ENCODE measurements around the gene PRR5L. TPM values are rescaled to one million over a fixed set of nuclear protein-coding genes. Genes with fewer than 3 reads are reported as not detected.

Gene PRR5L
- total and polyA plus RNA-seq, 9 of the 15 experiments (the other 6 are each of a cell fraction or from before 2014, with no cell fraction given), result 0.11 to 0.60 (median 0.36) TPM; not detected in 2

GRCh38 chr11:36265793-36266628 is 30.1 kb upstream of the PRR5L start (continued):
- TF ChIP-seq MAZ (CRISPR knock-in tag; conservative IDR thresholded peaks at IDR 0.05 in 1 of 2, IDR thresholded peaks at IDR 0.05 in 1 of 2) (0 out of 4 replicates have a peak, but pooled peaks of 1 of the 2 experiments have one; percentile 15), E2F4 (CRISPR knock-in tag; IDR thresholded peaks at IDR 0.05; ENCODE audit: low read depth) (no peak), RAD21 (CRISPR knock-in tag; conservative IDR thresholded peaks at IDR 0.05 in 1 of 2, IDR thresholded peaks at IDR 0.05 in 1 of 2) (peak; percentile 82 to 90), CHAMP1 (IDR thresholded peaks at IDR 0.05) (no peak), YBX1 (IDR thresholded peaks at IDR 0.05) (no peak), NUFIP1 (IDR thresholded peaks at IDR 0.05; ENCODE audit: partially characterized antibody) (no peak), PTBP1 (IDR thresholded peaks at IDR 0.05; ENCODE audit: low read depth, low read length) (no peak), ZNF133 (CRISPR knock-in tag; IDR thresholded peaks at IDR 0.05) (no peak), CHD2 (IDR thresholded peaks at IDR 0.05; ENCODE audit: low read depth, low read length) (no peak), ZNF217 (CRISPR knock-in tag; IDR thresholded peaks at IDR 0.05) (no peak), ZBTB33 (CRISPR knock-in tag; IDR thresholded peaks at IDR 0.05) (no peak), SMC3 (conservative IDR thresholded peaks at IDR 0.05; ENCODE audit: insufficient read depth, low read depth, low read length) (peak; percentile 87), SMAD4 (CRISPR knock-in tag; conservative IDR thresholded peaks at IDR 0.05) (no peak)

All from K562 (cell line).